ENCODE data around the gene PTOV1. TPM values are rescaled to one million over a fixed set of nuclear protein-coding genes. Genes with fewer than 3 reads are reported as not detected.

PTOV1 gene
- total and polyA plus RNA-seq, 2 of the 13 experiments (the other 11 are each of a cell fraction or from before 2014, with no cell fraction given): 63.5 to 68.5 TPM

DNA sequence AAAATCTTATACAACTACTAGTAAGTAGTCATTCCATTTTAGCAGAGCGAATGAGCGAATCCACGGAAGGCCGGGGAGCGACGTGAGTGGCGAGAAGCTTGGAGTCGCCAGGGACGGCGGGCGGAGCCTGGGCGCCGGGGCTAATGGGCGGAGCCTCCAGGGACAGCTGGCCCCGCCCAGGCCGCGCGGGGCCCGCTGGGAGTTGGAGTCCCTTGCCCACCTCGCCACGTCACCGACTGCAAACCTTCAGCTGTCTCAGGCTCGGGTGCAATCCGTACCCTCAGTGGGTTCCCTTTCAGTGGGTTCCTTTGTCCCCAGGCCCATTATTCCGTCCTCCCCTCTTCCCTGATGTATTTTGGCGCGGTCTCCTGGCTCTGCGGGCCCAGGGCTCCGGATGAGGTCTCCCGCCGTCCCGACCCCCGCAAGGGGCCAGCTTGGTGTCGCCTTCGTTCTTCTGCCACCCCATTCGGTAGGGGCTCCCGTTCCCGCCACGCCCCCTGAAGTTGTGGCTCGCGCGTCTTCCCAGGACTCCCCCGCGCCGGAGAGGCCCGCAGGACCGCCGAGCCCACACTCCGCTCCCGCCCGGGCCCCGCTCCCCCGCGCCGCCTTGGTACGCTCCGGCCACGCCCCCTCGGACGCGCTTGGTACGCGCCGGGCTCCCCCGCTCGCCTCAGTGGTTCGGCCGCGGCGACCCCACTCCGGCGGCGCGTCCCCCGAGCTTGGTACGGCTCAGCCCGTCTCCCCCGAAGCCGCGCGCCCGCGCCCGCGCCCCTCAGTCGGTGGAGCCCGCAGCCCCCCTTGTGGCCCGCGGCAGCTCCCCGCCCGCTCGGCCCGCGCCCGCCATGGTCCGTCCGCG lies at the start of gene PTOV1 (continued):
- TF ChIP-seq YEATS2 (CRISPR knock-in tag; IDR thresholded peaks at IDR 0.05; ENCODE audit: borderline replicate concordance): peak; percentile 58; the same call in 1 of the 2 replicates
- TF ChIP-seq FOXK2 (IDR thresholded peaks at IDR 0.05): peak; percentile 74
- TF ChIP-seq THAP11 (CRISPR knock-in tag; IDR thresholded peaks at IDR 0.05): peak; percentile 97
- TF ChIP-seq POGZ (CRISPR knock-in tag; IDR thresholded peaks at IDR 0.05): peak; percentile 70
- TF ChIP-seq ZNF17 (CRISPR knock-in tag; IDR thresholded peaks at IDR 0.05): no peak
- no peak for TF ChIP-seq ZNF136 (CRISPR knock-in tag; IDR thresholded peaks at IDR 0.05; ENCODE audit: low read depth)
- TF ChIP-seq, protein P1, sequence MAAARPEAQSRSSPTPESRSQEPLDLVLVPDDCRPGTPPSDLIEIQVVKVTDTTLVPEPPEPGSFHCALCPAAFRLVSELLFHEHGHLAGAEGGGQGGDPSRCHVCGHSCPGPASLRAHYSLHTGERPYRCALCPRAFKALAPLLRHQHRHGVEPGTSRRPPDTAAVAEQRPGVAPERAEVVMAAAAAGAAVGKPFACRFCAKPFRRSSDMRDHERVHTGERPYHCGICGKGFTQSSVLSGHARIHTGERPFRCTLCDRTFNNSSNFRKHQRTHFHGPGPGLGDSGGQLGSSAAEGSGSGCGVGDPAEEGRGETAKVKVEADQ (CRISPR knock-in tag; IDR thresholded peaks at IDR 0.05; ENCODE audit: borderline replicate concordance): peak; percentile 95
- TF ChIP-seq, protein P2, sequence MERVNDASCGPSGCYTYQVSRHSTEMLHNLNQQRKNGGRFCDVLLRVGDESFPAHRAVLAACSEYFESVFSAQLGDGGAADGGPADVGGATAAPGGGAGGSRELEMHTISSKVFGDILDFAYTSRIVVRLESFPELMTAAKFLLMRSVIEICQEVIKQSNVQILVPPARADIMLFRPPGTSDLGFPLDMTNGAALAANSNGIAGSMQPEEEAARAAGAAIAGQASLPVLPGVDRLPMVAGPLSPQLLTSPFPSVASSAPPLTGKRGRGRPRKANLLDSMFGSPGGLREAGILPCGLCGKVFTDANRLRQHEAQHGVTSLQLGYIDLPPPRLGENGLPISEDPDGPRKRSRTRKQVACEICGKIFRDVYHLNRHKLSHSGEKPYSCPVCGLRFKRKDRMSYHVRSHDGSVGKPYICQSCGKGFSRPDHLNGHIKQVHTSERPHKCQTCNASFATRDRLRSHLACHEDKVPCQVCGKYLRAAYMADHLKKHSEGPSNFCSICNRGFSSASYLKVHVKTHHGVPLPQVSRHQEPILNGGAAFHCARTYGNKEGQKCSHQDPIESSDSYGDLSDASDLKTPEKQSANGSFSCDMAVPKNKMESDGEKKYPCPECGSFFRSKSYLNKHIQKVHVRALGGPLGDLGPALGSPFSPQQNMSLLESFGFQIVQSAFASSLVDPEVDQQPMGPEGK (CRISPR knock-in tag; IDR thresholded peaks at IDR 0.05): peak; percentile 71
- TF ChIP-seq, protein P3, sequence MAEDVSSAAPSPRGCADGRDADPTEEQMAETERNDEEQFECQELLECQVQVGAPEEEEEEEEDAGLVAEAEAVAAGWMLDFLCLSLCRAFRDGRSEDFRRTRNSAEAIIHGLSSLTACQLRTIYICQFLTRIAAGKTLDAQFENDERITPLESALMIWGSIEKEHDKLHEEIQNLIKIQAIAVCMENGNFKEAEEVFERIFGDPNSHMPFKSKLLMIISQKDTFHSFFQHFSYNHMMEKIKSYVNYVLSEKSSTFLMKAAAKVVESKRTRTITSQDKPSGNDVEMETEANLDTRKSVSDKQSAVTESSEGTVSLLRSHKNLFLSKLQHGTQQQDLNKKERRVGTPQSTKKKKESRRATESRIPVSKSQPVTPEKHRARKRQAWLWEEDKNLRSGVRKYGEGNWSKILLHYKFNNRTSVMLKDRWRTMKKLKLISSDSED (CRISPR knock-in tag; IDR thresholded peaks at IDR 0.05): 0 out of 2 replicates have a peak, but pooled peaks have one; percentile 57
- TF ChIP-seq, protein P4, sequence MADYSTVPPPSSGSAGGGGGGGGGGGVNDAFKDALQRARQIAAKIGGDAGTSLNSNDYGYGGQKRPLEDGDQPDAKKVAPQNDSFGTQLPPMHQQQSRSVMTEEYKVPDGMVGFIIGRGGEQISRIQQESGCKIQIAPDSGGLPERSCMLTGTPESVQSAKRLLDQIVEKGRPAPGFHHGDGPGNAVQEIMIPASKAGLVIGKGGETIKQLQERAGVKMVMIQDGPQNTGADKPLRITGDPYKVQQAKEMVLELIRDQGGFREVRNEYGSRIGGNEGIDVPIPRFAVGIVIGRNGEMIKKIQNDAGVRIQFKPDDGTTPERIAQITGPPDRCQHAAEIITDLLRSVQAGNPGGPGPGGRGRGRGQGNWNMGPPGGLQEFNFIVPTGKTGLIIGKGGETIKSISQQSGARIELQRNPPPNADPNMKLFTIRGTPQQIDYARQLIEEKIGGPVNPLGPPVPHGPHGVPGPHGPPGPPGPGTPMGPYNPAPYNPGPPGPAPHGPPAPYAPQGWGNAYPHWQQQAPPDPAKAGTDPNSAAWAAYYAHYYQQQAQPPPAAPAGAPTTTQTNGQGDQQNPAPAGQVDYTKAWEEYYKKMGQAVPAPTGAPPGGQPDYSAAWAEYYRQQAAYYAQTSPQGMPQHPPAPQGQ (CRISPR knock-in tag; IDR thresholded peaks at IDR 0.05; ENCODE audit: borderline replicate concordance): peak; percentile 84; the same call in 1 of the 2 replicates
- no peak for TF ChIP-seq SATB2 (CRISPR knock-in tag; IDR thresholded peaks at IDR 0.05)
- TF ChIP-seq, protein P5, sequence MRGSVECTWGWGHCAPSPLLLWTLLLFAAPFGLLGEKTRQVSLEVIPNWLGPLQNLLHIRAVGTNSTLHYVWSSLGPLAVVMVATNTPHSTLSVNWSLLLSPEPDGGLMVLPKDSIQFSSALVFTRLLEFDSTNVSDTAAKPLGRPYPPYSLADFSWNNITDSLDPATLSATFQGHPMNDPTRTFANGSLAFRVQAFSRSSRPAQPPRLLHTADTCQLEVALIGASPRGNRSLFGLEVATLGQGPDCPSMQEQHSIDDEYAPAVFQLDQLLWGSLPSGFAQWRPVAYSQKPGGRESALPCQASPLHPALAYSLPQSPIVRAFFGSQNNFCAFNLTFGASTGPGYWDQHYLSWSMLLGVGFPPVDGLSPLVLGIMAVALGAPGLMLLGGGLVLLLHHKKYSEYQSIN (CRISPR knock-in tag; IDR thresholded peaks at IDR 0.05; ENCODE audit: borderline replicate concordance): no peak
- peak; percentile 90; the same call in 1 of the 2 replicates for TF ChIP-seq ZNF547 (CRISPR knock-in tag; IDR thresholded peaks at IDR 0.05)
- peak; percentile 78 for TF ChIP-seq HOXA3 (CRISPR knock-in tag; IDR thresholded peaks at IDR 0.05)
- TF ChIP-seq, protein P6, sequence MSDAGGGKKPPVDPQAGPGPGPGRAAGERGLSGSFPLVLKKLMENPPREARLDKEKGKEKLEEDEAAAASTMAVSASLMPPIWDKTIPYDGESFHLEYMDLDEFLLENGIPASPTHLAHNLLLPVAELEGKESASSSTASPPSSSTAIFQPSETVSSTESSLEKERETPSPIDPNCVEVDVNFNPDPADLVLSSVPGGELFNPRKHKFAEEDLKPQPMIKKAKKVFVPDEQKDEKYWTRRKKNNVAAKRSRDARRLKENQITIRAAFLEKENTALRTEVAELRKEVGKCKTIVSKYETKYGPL (CRISPR knock-in tag; IDR thresholded peaks at IDR 0.05): no peak
- 0 out of 2 replicates have a peak, but pooled peaks have one; percentile 13 for TF ChIP-seq KMT2A (CRISPR knock-in tag; IDR thresholded peaks at IDR 0.05)
- TF ChIP-seq, protein P7, sequence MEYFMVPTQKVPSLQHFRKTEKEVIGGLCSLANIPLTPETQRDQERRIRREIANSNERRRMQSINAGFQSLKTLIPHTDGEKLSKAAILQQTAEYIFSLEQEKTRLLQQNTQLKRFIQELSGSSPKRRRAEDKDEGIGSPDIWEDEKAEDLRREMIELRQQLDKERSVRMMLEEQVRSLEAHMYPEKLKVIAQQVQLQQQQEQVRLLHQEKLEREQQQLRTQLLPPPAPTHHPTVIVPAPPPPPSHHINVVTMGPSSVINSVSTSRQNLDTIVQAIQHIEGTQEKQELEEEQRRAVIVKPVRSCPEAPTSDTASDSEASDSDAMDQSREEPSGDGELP (IDR thresholded peaks at IDR 0.05; ENCODE audit: borderline replicate concordance, low read depth): peak; percentile 80; the same call in 1 of the 2 replicates
- TF ChIP-seq, protein P8, sequence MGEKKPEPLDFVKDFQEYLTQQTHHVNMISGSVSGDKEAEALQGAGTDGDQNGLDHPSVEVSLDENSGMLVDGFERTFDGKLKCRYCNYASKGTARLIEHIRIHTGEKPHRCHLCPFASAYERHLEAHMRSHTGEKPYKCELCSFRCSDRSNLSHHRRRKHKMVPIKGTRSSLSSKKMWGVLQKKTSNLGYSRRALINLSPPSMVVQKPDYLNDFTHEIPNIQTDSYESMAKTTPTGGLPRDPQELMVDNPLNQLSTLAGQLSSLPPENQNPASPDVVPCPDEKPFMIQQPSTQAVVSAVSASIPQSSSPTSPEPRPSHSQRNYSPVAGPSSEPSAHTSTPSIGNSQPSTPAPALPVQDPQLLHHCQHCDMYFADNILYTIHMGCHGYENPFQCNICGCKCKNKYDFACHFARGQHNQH (CRISPR knock-in tag; IDR thresholded peaks at IDR 0.05): 0 out of 2 replicates have a peak, but pooled peaks have one; percentile 16

Data from HepG2 (cell line).